K562 (cell line): ENCODE measurements around the gene MRPS18B. TPM values are rescaled to one million over a fixed set of nuclear protein-coding genes. Genes with fewer than 3 reads are reported as not detected.

Experiments
- ATAC-seq: fragments of 200-7000 bp; cut with Tn5 transposase; 3 replicates; pipeline ENCODE4 v1.9.1; 2020; ENCODE audit warnings: moderate library complexity
- BruUV-seq: library from RNA; stranded (reverse); fragments of 400-500 nt; replicated peaks from 2 replicates; lab custom pipeline; 2021; lab: Mats Ljungman, UMichigan
- CTCF ChIA-PET: fragments of 300-600 bp; formaldehyde crosslinking; extraction: SDS; loops from one replicate; lab custom pipeline; 2021; ENCODE audit warnings: low intra/inter-chr PET ratio; lab: Yijun Ruan, JAX
- POLR2A ChIA-PET: fragments of 300-600, 350-650 bp; sonication (Branson Sonifier 250); formaldehyde crosslinking; extraction: SDS; loops from one replicate; lab custom pipeline; 2021; ENCODE audit warnings: antibody characterized with exemption, inconsistent platforms; lab: Yijun Ruan, JAX
- DNase-seq, 4 experiments: peaks; one replicate each; pipeline versions ENCODE4 v3.0.0 to v3.0.0-alpha.2; 2011 to 2018; ENCODE audit warnings: low spot score in 3 of 4, mixed read lengths in 3 of 4; ENCODE audit errors: extremely low read depth in 1 of 4
- FAIRE-seq: peaks from 2 replicates; lab custom pipeline; 2011; peaks lifted over from hg19 to GRCh38; lab: Jason Lieb, UNC
- H2AFZ ChIP-seq: 2 replicates; pipeline ENCODE4 v1.6.0; 2011; ENCODE audit warnings: low read depth, low read length, control low read depth, inconsistent platforms
- H3K27ac ChIP-seq: fragments of 200-600 bp; 3 replicates; pipeline ENCODE4 v1.8.0; 2011; ENCODE audit warnings: low read depth, mild to moderate bottlenecking, control low read depth, inconsistent platforms, low read length, moderate library complexity, mixed read lengths; ENCODE audit errors: extremely low read depth
- H3K27me3 ChIP-seq, 2 experiments: fragments of 300-600 bp in 1 of 2; 2 replicates in 1 of 2; 3 replicates in 1 of 2; pipeline versions ENCODE4 v1.6.0 to v1.8.0; 2011; ENCODE audit warnings: inconsistent platforms in 2 of 2, low read length in 2 of 2, mild to moderate bottlenecking in 1 of 2, mixed read lengths in 1 of 2, moderate library complexity in 1 of 2; ENCODE audit not compliant: control insufficient read depth in 2 of 2, insufficient read depth in 2 of 2
- H3K36me3 ChIP-seq: fragments of 300-600 bp; 3 replicates; pipeline ENCODE4 v1.8.0; 2011; ENCODE audit warnings: mild to moderate bottlenecking, low read length, inconsistent platforms; ENCODE audit not compliant: control insufficient read depth, insufficient read depth
- H3K4me1 ChIP-seq, 2 experiments: fragments of 200-600 bp in 1 of 2; replicated peaks in 1 of 2; 2 replicates in 1 of 2; 3 replicates in 1 of 2; pipeline versions ENCODE4 v1.5.1 to v1.8.0; 2011; ENCODE audit warnings: inconsistent platforms in 2 of 2, low read length in 2 of 2, mild to moderate bottlenecking in 1 of 2, mixed read lengths in 1 of 2, moderate library complexity in 1 of 2; ENCODE audit not compliant: control insufficient read depth in 2 of 2, insufficient read depth in 2 of 2
- H3K4me2 ChIP-seq: 2 replicates; pipeline ENCODE4 v1.6.1; 2011; ENCODE audit warnings: low read length, control low read depth, inconsistent platforms, mixed read lengths; ENCODE audit not compliant: insufficient read depth
- H3K4me3 ChIP-seq: fragments of 200-600 bp; sonication (generic), shearing (Covaris generic); 2 replicates; pipeline ENCODE4 v1.5.1; 2016; ENCODE audit warnings: control low read depth, inconsistent platforms
- H3K79me2 ChIP-seq: fragments of 200-600 bp; 3 replicates; pipeline ENCODE4 v1.8.0; 2011; ENCODE audit warnings: low read length, inconsistent platforms; ENCODE audit not compliant: control insufficient read depth, insufficient read depth
- H3K9ac ChIP-seq, 2 experiments: 2 replicates each; pipeline versions ENCODE4 v1.6.0 to v1.6.1; 2011; ENCODE audit warnings: low read depth in 2 of 2, low read length in 2 of 2, control low read depth in 1 of 2, inconsistent platforms in 1 of 2, mild to moderate bottlenecking in 1 of 2, mixed read lengths in 1 of 2; ENCODE audit not compliant: insufficient read depth in 1 of 2
- H3K9me1 ChIP-seq: one replicate; pipeline ENCODE4 v1.6.0; 2011; ENCODE audit warnings: inconsistent platforms, mild to moderate bottlenecking, low read length, moderate library complexity; ENCODE audit not compliant: control insufficient read depth, insufficient read depth
- H3K9me3 ChIP-seq: replicated peaks from 2 replicates; pipeline ENCODE4 v1.5.1; 2011; ENCODE audit warnings: low read depth, low read length, inconsistent platforms; ENCODE audit not compliant: control insufficient read depth, insufficient read depth
- H4K20me1 ChIP-seq: replicated peaks from 2 replicates; pipeline ENCODE4 v1.6.1; 2011; ENCODE audit warnings: low read length, inconsistent platforms, mixed read lengths; ENCODE audit not compliant: control insufficient read depth, insufficient read depth
- CEBPG ChIP-seq, 3 experiments: fragments of 200-800 bp in 1 of 3; sonication (Bioruptor generic) in 1 of 3; sonication (generic) in 1 of 3; formaldehyde crosslinking in 1 of 3; IDR thresholded peaks in 2 of 3; conservative IDR thresholded peaks in 1 of 3; 2 replicates each; pipeline versions ENCODE4 v1.6.1 to v1.8.0; 2016 to 2022; ENCODE audit warnings: missing compliant biosample characterization in 2 of 3, missing genetic modification characterization in 2 of 3, mild to moderate bottlenecking in 1 of 3, missing genetic modification reagents in 1 of 3
- DIDO1 ChIP-seq: fragments of 450-650 bp; IDR thresholded peaks from 2 replicates; pipeline ENCODE4 v1.6.1; 2016; ENCODE audit warnings: low read depth, missing biosample characterization, missing genetic modification characterization
- DNMT1 ChIP-seq: fragments of 450-650 bp; IDR thresholded peaks from 2 replicates; pipeline ENCODE4 v1.6.1; 2016; ENCODE audit warnings: antibody characterized with exemption, mild to moderate bottlenecking
- NEUROD1 ChIP-seq: fragments of 150-350 bp; IDR thresholded peaks from 2 replicates; pipeline ENCODE4 v1.6.1; 2014; ENCODE audit warnings: borderline replicate concordance, low read length, low read depth; ENCODE audit not compliant: partially characterized antibody
- NFRKB ChIP-seq: fragments of 450-650 bp; IDR thresholded peaks from 2 replicates; pipeline ENCODE4 v1.6.1; 2016; ENCODE audit warnings: low read depth
- PHB2 ChIP-seq: fragments of 450-650 bp; IDR thresholded peaks from 2 replicates; pipeline ENCODE4 v1.6.1; 2017; ENCODE audit warnings: low read depth
- TARDBP ChIP-seq: fragments of 450-650 bp; IDR thresholded peaks from 2 replicates; pipeline ENCODE4 v1.6.1; 2016
- ZBTB17 ChIP-seq: fragments of 450-650 bp; formaldehyde crosslinking; IDR thresholded peaks from 2 replicates; pipeline ENCODE4 v1.4.0; 2020; ENCODE audit warnings: mild to moderate bottlenecking
- ZNF12 ChIP-seq: sonication (generic); formaldehyde crosslinking; IDR thresholded peaks from 2 replicates; pipeline ENCODE4 v1.4.0; 2020; ENCODE audit warnings: mild to moderate bottlenecking, missing genetic modification reagents
- ZNF3 ChIP-seq: fragments of 250-450 bp; sonication (Bioruptor Pico); IDR thresholded peaks from 2 replicates; pipeline ENCODE4 v1.5.0; 2021; ENCODE audit warnings: mild to moderate bottlenecking, moderate library complexity
- ZNF347 ChIP-seq: fragments of 450-650 bp; formaldehyde crosslinking; IDR thresholded peaks from 2 replicates; pipeline ENCODE4 v1.4.0; 2020; ENCODE audit warnings: low read depth, mild to moderate bottlenecking, moderate library complexity
- WGBS: fragments of 100-300 bp; shearing (Covaris generic); methylation state at CpG from one replicate; pipeline ENCODE4 v1.1.6; 2016; ENCODE audit warnings: low coverage, mixed read lengths; ENCODE audit not compliant: insufficient coverage; ENCODE audit errors: missing lambda C conversion rate; 5-methylcytosine and 5-hydroxymethylcytosine counted together
- in situ Hi-C: fragments of 300-500 bp; cut with MboI; formaldehyde crosslinking; loops from 4 replicates; pipeline ENCODE4 v1.15.0; 2018; ENCODE audit warnings: inconsistent platforms, mixed read lengths
- intact Hi-C: fragments of 100-400 bp; cut with micrococcal nuclease; formaldehyde crosslinking; loops from 2 replicates; pipeline ENCODE4 v1.14.2; 2022
- polyA plus RNA-seq, 8 experiments: library from polyadenylated mRNA; depleted of rRNA in 4 of 8; stranded (reverse) in 5 of 8; unstranded in 3 of 8; fragments of >200 nt; fragmentation: Nextera tagmentation in 2 of 8; fragmentation: Illumina TruSeq in 1 of 8; extraction: Ambion mirVana in 2 of 8; extraction: Trizol in 1 of 8; gene quantifications; 2 replicates each; pipeline versions ENCODE4 v1.2.1 to v1.2.3, GENCODE V29; 2011 to 2014; ENCODE audit warnings: inconsistent platforms in 1 of 8, missing spikeins in 1 of 8
- total RNA-seq, 7 experiments: library from RNA; depleted of rRNA in 6 of 7; stranded (reverse); fragments of >200 nt in 6 of 7; fragmentation: Illumina TruSeq in 2 of 7; extraction: Trizol in 2 of 7; gene quantifications; 2 replicates each; pipeline versions ENCODE4 v1.2.1 to v1.2.3, GENCODE V29; 2011 to 2021; ENCODE audit warnings: low replicate concordance in 1 of 7
- TF ChIP-seq, protein P1 (sequence below): fragments of 450-650 bp; formaldehyde crosslinking; IDR thresholded peaks from 2 replicates; pipeline ENCODE4 v1.4.0; 2020; ENCODE audit warnings: mild to moderate bottlenecking, moderate library complexity
- TF ChIP-seq, protein P2 (sequence below): fragments of 450-650 bp; IDR thresholded peaks from 2 replicates; pipeline ENCODE4 v1.7.1; 2018; ENCODE audit warnings: mild to moderate bottlenecking, low read depth; ENCODE audit not compliant: partially characterized antibody
- TF ChIP-seq, protein P3 (sequence below): fragments of 200-800 bp; sonication (Bioruptor generic); IDR thresholded peaks from 2 replicates; pipeline ENCODE4 v1.6.1; 2017; ENCODE audit warnings: missing genetic modification characterization, missing compliant biosample characterization

Gene MRPS18B
- total and polyA plus RNA-seq, 9 of the 15 experiments (the other 6 are each of a cell fraction or from before 2014, with no cell fraction given), result 132 to 383 (median 178) TPM

DNA sequence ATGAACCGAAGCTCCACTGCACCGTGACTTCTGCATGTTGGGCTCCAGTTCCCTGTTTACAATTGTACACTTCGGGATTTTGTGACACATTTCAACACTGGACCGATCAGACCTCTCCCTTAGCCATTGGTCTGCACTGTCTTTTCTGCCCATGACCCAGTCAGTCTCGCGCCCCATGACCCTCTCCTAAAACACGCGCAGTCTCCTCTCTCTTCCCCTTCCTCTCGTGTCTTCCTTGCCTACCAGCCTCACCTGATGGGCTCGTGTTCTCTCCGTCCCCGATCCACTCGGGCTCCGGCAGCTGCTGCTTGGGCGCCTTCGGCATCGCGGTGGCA, 46.9 kb upstream of the MRPS18B start (continued):
- TF ChIP-seq PHB2 (peak; percentile 52; the same call in 1 of the 2 replicates), DNMT1 (0 out of 2 replicates have a peak, but pooled peaks have one; percentile 56)
- TF ChIP-seq, protein P1, sequence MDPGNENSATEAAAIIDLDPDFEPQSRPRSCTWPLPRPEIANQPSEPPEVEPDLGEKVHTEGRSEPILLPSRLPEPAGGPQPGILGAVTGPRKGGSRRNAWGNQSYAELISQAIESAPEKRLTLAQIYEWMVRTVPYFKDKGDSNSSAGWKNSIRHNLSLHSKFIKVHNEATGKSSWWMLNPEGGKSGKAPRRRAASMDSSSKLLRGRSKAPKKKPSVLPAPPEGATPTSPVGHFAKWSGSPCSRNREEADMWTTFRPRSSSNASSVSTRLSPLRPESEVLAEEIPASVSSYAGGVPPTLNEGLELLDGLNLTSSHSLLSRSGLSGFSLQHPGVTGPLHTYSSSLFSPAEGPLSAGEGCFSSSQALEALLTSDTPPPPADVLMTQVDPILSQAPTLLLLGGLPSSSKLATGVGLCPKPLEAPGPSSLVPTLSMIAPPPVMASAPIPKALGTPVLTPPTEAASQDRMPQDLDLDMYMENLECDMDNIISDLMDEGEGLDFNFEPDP (CRISPR knock-in tag), result no peak

DNA sequence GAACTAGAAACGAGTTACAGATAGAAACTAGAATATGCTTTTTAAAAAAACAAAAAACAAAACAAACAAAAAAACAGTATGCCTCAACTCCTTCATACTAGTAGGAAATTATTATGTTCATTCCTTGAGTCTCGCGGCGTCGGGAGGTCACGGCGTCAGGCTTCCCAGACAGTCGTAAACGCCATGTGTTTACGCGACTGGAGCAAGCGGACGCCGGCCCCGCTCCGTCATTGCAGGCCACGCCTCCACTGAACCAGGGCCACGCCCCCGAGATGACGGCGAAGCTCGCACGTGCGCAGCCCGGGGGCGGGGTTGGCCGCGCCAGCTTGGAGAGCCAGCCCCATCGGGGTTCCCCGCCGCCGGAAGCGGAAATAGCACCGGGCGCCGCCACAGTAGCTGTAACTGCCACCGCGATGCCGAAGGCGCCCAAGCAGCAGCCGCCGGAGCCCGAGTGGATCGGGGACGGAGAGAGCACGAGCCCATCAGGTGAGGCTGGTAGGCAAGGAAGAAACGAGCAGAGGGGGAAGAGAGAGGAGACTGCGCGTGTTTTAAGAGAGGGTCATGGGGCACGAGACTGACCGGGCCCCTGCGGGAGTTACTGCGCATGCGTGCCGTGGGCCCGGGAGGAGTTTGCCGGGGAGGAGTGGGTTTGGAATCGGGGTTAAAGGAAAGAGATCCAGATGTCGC, 46.4 kb upstream of the MRPS18B start, which contains the start of gene ABCF1:
ABCF1 (plus strand) TSS at position 368 of the 687 bp plus-strand sequence; CDS start at position 414, 46 bp downstream.
- Histone ChIP-seq H3K4me2 (peak within 1 kb of the TSS; percentile 90), H4K20me1 (peaks cover 12% of the 10 kb centered on the region; the same call in 1 of the 2 replicates), H3K27me3 (no peaks in the 10 kb centered on the region), H3K9me1 (peaks cover 10% of the 10 kb centered on the region), H3K36me3 (peaks cover 48% of the 10 kb centered on the region), H3K27ac (peak within 1 kb of the TSS; percentile 92), H2AFZ (peak within 1 kb of the TSS; percentile 97), H3K9me3 (no peaks in the 10 kb centered on the region), H3K4me1 (peaks cover 24 to 35% of the 10 kb centered on the region in 2 experiments; a peak in 4 of 5 replicates), H3K9ac (peak within 1 kb of the TSS; percentile 84 to 95), H3K79me2 (peaks cover 66% of the 10 kb centered on the region), H3K4me3 (peak within 1 kb of the TSS; percentile 67)
- in situ Hi-C loops, result no loop called here
- CTCF ChIA-PET, result no interaction called here
- POLR2A ChIA-PET, result interaction anchor here (0.5 to 3.2 kb wide), 13 partner anchors 10 to 831 kb away, joined by 3 to 38 read pairs (median 5); partner anchors contain the start of genes GNL1 and PRR3
- no TSS peak for BruUV-seq
- under 1% methylated on average over 58 of the region's 59 CpGs for WGBS
- intact Hi-C loops, result loop anchor here (1.0 kb wide), 1 partner anchor 14 kb away; the partner anchor contains the start of gene PRR3
- DNase-seq, result peak; percentile 99
- peak; percentile 85 for FAIRE-seq
- ATAC-seq, result peak; percentile 95
- TF ChIP-seq ZNF347 (CRISPR knock-in tag) (no peak), ZBTB17 (CRISPR knock-in tag) (peak; percentile 90), NEUROD1 (no peak), ZNF3 (CRISPR knock-in tag) (no peak), NFRKB (peak; percentile 22; the same call in 1 of the 2 replicates), CEBPG (CRISPR knock-in tag; IDR thresholded peaks at IDR 0.05) (no peak), CEBPG (tag; conservative IDR thresholded peaks at IDR 0.05 in 1 of 2, IDR thresholded peaks at IDR 0.05 in 1 of 2) (no peak), ZNF12 (CRISPR knock-in tag) (peak; percentile 63), DIDO1 (tag) (peak; percentile 96), TARDBP (peak; percentile 89; the same call in 1 of the 2 replicates)
- TF ChIP-seq, protein P2, sequence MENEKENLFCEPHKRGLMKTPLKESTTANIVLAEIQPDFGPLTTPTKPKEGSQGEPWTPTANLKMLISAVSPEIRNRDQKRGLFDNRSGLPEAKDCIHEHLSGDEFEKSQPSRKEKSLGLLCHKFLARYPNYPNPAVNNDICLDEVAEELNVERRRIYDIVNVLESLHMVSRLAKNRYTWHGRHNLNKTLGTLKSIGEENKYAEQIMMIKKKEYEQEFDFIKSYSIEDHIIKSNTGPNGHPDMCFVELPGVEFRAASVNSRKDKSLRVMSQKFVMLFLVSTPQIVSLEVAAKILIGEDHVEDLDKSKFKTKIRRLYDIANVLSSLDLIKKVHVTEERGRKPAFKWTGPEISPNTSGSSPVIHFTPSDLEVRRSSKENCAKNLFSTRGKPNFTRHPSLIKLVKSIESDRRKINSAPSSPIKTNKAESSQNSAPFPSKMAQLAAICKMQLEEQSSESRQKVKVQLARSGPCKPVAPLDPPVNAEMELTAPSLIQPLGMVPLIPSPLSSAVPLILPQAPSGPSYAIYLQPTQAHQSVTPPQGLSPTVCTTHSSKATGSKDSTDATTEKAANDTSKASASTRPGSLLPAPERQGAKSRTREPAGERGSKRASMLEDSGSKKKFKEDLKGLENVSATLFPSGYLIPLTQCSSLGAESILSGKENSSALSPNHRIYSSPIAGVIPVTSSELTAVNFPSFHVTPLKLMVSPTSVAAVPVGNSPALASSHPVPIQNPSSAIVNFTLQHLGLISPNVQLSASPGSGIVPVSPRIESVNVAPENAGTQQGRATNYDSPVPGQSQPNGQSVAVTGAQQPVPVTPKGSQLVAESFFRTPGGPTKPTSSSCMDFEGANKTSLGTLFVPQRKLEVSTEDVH, result peak; percentile 91
- TF ChIP-seq, protein P3, sequence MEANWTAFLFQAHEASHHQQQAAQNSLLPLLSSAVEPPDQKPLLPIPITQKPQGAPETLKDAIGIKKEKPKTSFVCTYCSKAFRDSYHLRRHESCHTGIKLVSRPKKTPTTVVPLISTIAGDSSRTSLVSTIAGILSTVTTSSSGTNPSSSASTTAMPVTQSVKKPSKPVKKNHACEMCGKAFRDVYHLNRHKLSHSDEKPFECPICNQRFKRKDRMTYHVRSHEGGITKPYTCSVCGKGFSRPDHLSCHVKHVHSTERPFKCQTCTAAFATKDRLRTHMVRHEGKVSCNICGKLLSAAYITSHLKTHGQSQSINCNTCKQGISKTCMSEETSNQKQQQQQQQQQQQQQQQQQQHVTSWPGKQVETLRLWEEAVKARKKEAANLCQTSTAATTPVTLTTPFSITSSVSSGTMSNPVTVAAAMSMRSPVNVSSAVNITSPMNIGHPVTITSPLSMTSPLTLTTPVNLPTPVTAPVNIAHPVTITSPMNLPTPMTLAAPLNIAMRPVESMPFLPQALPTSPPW (CRISPR knock-in tag), result peak; percentile 83
